Measurements from ENCODE around the gene FBF1.

The FBF1 gene

DNA sequence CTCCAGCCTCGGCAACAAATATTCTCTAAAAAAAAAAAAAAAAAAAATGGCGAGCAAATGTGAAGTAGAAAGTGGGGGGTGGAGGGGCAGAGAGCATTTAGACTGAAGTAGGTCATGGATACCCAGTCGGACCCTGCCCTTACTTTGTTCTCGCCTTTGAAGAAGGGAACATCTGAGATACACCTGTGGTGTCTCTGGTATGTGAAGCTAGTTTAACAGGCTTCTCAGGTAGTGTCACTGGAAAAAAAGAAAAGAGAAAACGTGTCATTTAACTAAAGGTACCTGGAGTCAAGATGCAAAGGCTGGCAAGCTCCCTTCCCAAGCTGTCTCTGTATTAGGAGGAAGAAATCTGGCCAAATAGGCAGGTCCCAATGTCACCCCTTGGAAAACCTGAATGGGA is 8.0 kb downstream of the FBF1 start:
- in situ Hi-C loops (cut with MboI; ENCODE audit: low pct_unique_long_range_greater_than_20kb, low sequenced_read_pairs, unreplicated experiment), result no loop called here
- DNase-seq (ENCODE audit: low spot score), result no peak
- no peak for TF ChIP-seq CTCF (IDR thresholded peaks at IDR 0.05; ENCODE audit: extremely low read depth, insufficient read depth, missing control alignments)

DNA sequence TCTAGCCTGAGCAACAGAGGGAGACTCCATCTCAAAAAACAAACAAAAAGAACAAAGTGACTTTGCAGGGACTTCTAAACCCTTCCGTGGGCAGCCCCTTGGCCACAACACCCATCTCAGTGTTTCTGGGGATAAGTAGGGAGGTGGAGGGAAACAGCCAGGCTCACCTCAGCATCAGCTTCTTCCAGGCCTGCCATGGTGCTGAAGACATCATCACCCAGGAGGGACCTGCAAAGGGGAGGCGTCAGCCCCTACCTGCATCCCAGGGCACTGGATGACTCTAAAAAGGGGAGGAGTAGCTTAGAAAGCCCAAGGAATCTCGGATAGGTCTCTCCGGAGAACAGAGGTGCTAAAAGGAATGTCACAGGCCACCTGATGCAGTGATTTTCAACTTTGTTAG is 9.8 kb downstream of the FBF1 start:
- no peak for TF ChIP-seq CTCF (IDR thresholded peaks at IDR 0.05; ENCODE audit: extremely low read depth, insufficient read depth, missing control alignments)
- no peak for DNase-seq (ENCODE audit: low spot score)
- in situ Hi-C loops (cut with MboI; ENCODE audit: low pct_unique_long_range_greater_than_20kb, low sequenced_read_pairs, unreplicated experiment), result no loop called here

DNA sequence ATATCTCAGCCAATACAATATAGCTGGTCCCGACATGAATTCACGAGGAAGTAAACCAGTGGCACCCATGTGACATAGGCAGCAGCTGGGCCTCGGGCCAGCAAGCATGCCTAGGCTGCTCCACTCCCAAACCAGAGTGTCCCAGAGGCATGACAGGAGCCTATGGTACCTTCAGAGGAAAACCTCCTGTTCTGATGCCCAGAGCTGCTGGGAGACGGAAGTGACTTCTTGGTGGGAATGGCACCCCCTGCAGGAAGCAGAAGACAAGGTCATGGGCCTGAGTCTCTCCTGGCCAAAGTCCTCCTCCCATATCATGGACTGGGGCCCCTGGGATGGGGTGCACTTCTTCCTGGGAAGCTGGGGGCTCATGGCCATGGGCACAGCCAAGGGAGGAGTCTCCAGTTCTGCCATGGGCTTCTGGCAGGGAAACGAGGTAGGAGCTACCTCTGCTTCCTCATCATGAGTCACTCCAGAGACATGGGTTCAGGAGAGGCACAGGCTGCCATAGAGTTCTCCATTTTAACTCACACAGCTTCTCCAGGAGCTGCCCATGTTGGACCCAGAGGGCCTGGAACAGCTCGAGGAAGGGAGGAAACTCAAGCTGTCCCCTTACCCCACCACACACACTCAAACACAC is 13.4 kb downstream of the FBF1 start:
- DNase-seq (ENCODE audit: low spot score), result peak; percentile 71
- in situ Hi-C loops (cut with MboI; ENCODE audit: low pct_unique_long_range_greater_than_20kb, low sequenced_read_pairs, unreplicated experiment), result no loop called here
- peak; percentile 61 for TF ChIP-seq CTCF (IDR thresholded peaks at IDR 0.05; ENCODE audit: extremely low read depth, insufficient read depth, missing control alignments)

- no peak for TF ChIP-seq CTCF (IDR thresholded peaks at IDR 0.05; ENCODE audit: extremely low read depth, insufficient read depth, missing control alignments)
- no peak for DNase-seq (ENCODE audit: low spot score)
- in situ Hi-C loops (cut with MboI; ENCODE audit: low pct_unique_long_range_greater_than_20kb, low sequenced_read_pairs, unreplicated experiment), result no loop called here
Observed at GRCh38 chr17:75926456-75926855, 14.4 kb downstream of the FBF1 start.

GRCh38 chr17:75925912-75926311 is 14.9 kb downstream of the FBF1 start:
- in situ Hi-C loops (cut with MboI; ENCODE audit: low pct_unique_long_range_greater_than_20kb, low sequenced_read_pairs, unreplicated experiment), result no loop called here
- no peak for DNase-seq (ENCODE audit: low spot score)
- TF ChIP-seq CTCF (IDR thresholded peaks at IDR 0.05; ENCODE audit: extremely low read depth, insufficient read depth, missing control alignments), result no peak

GRCh38 chr17:75925103-75925502 is 15.7 kb downstream of the FBF1 start:
- in situ Hi-C loops (cut with MboI; ENCODE audit: low pct_unique_long_range_greater_than_20kb, low sequenced_read_pairs, unreplicated experiment), result no loop called here
- DNase-seq (ENCODE audit: low spot score), result no peak
- no peak for TF ChIP-seq CTCF (IDR thresholded peaks at IDR 0.05; ENCODE audit: extremely low read depth, insufficient read depth, missing control alignments)

Measured in GM13977 (cell line).